Measurements from ENCODE around the gene BRK1. TPM values are rescaled to one million over a fixed set of nuclear protein-coding genes. Genes with fewer than 3 reads are reported as not detected.
"Not testable (repeated sequence)": the region's sequence is repeated elsewhere in the genome, so short reads cannot be mapped to it uniquely, and the experiment has no call there.

The BRK1 gene
- total RNA-seq, 1 donor from 2014 or later, result 123 TPM

DNA sequence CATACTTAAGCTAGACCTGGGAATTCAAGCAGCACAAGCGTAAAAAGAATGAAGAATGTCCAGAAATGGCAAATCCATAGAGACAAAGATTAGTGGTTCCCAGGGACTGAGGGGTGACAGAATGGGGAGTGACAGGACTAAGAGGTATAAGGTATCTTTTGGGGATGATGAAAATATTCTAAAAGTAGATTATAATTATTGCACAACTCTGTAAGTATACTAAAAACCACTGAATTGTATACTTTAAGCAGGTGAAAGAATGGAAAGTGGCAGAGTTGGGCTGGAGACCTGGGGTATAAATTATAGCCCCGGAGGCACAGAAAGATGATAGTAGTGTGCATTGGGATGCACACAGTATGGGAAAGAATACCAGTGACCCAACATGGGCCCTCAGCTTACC, 5.6 kb downstream of the BRK1 start:
- CTCF ChIA-PET, result no interaction called here

DNA sequence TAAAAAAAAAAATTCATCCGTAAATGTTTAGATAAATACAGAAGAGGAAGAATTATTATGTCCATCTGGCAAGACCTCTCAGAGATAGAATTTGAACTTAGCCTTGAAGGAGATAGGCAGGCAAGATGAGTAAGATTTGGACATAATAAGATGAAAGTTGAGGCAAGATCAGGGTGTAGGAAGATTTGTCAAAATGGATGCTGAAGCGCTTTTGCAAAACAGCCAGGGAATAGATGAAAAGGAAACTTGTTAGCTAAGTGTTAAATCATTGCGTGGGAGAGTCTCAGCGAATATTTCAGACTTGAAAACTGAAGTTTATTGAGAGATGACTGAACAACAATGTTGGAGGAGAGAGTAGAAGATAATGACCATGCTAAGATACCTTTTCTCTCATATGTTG, 7.2 kb downstream of the BRK1 start:
- ATAC-seq (ENCODE audit: low read depth), result no peak
- intact Hi-C loops (cut with micrococcal nuclease), result no loop called here
- TF ChIP-seq, protein P1, sequence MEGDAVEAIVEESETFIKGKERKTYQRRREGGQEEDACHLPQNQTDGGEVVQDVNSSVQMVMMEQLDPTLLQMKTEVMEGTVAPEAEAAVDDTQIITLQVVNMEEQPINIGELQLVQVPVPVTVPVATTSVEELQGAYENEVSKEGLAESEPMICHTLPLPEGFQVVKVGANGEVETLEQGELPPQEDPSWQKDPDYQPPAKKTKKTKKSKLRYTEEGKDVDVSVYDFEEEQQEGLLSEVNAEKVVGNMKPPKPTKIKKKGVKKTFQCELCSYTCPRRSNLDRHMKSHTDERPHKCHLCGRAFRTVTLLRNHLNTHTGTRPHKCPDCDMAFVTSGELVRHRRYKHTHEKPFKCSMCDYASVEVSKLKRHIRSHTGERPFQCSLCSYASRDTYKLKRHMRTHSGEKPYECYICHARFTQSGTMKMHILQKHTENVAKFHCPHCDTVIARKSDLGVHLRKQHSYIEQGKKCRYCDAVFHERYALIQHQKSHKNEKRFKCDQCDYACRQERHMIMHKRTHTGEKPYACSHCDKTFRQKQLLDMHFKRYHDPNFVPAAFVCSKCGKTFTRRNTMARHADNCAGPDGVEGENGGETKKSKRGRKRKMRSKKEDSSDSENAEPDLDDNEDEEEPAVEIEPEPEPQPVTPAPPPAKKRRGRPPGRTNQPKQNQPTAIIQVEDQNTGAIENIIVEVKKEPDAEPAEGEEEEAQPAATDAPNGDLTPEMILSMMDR (IDR thresholded peaks at IDR 0.05), result no peak
- Mint-ChIP-seq H3K4me1 (peaks cover 21% of the 10 kb centered on the region), H3K27ac (no peak overlapping the region), H3K9me3 (no peaks in the 10 kb centered on the region), H3K36me3 (ENCODE audit: low read depth) (peaks cover 66% of the 10 kb centered on the region), H3K27me3 (no peaks in the 10 kb centered on the region), H3K4me3 (no peak overlapping the region)
- no peak for DNase-seq
- ChIA-PET CTCF (no interaction called here), POLR2A (no interaction called here)

More for the DNA sequence above, 5.6 kb downstream of the BRK1 start:
- Mint-ChIP-seq H3K4me1 (peaks cover 35% of the 10 kb centered on the region), H3K27me3 (no peaks in the 10 kb centered on the region), H3K36me3 (ENCODE audit: low read depth) (peaks cover 54% of the 10 kb centered on the region), H3K4me3 (no peak overlapping the region), H3K27ac (no peak overlapping the region), H3K9me3 (no peaks in the 10 kb centered on the region)
- intact Hi-C loops (cut with micrococcal nuclease), result no loop called here
- DNase-seq (no peak), ATAC-seq (ENCODE audit: low read depth) (no peak)
- TF ChIP-seq, protein P1 (IDR thresholded peaks at IDR 0.05), result no peak
- POLR2A ChIA-PET, result no interaction called here

DNA sequence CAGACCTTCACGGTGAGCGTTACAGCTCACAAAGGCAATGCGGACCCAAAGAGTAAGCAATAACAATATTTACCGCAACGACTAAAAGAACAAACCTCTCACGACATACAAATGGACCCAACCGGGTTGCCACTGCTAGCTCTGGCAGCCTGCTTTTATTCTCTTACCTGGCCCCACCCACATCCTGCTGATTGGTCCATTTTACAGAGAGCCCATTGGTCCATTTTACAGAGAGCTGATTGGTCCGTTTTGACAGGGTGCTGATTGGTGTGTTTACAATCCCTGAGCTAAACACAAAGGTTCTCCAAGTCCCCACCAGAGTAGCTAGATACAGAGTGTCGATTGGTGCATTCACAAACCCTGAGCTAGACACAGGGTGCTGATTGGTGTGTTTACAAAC, 20.4 kb downstream of the BRK1 start:
- H3K27ac Mint-ChIP-seq; H3K4me1 Mint-ChIP-seq; CTCF ChIA-PET; H3K27me3 Mint-ChIP-seq; H3K9me3 Mint-ChIP-seq; H3K36me3 Mint-ChIP-seq (ENCODE audit: low read depth); DNase-seq; ATAC-seq (ENCODE audit: low read depth); intact Hi-C loops (cut with micrococcal nuclease); H3K4me3 Mint-ChIP-seq: not testable (repeated sequence)
- POLR2A ChIA-PET, result interaction anchor here (1.1 kb wide), 1 partner anchor 16 kb away, joined by 6 read pairs; no protein-coding TSS in a partner anchor

DNA sequence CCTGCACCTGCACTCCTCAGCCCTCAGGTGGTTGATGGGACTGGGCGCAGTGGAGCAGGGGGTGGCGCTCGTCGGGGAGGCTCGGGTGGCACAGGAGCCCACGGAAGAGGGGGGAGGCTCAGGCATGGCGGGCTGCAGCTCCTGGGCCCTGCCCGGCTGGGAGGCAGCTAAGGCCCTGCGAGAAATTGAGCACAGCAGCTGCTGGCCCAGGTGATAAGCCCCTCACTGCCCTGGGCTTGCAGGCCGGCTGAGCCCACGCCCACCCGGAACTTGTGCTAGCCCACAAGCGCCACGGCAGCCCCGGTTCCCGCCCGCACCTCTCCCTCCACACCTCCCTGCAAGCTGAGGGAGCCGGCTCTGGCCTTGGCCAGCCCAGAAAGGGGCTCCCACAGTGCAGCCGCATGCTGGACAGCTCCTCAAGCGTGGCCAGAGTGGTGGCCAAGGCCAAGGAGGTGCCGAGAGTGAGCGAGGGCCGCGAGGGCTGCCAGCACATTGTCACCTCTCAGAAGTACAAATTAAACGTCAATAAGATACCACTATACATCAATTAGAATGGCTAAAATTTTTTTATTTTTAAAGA, 21.0 kb downstream of the BRK1 start:
- Mint-ChIP-seq H3K27ac (no peak overlapping the region), H3K4me3 (no peak overlapping the region), H3K36me3 (ENCODE audit: low read depth) (no peaks in the 10 kb centered on the region), H3K27me3 (no peaks in the 10 kb centered on the region), H3K4me1 (peaks cover 3% of the 10 kb centered on the region), H3K9me3 (peaks cover 2% of the 10 kb centered on the region)
- intact Hi-C loops (cut with micrococcal nuclease), result no loop called here
- ATAC-seq (ENCODE audit: low read depth) (no peak), DNase-seq (no peak)
- POLR2A ChIA-PET, result interaction anchor here (0.7 to 1.1 kb wide), 2 partner anchors 16 to 18 kb away, joined by 4 to 6 read pairs; no protein-coding TSS in a partner anchor
- CTCF ChIA-PET, result no interaction called here
- TF ChIP-seq, protein P1 (IDR thresholded peaks at IDR 0.05), result no peak

DNA sequence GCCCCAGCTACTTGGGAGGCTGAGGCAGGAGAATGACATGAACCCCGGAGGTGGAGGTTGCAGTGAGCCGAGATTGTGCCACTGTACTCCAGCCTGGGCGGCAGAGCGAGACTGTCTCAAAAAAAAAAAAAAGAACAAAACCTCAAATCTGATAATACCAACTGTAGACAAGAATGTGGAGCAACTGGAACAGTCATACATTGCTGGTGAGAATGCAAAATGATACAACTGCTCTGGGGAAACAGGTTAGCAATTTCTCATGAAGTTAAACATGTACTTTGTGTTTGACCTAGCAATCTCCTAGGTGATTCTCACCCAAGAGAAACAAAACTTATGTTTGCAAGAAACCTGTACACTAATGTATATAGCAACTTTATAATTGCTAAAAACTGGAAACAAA, 21.7 kb downstream of the BRK1 start:
- DNase-seq, result no peak
- Mint-ChIP-seq H3K4me3 (no peak overlapping the region), H3K36me3 (ENCODE audit: low read depth) (no peaks in the 10 kb centered on the region), H3K27me3 (no peaks in the 10 kb centered on the region), H3K4me1 (peaks cover 3% of the 10 kb centered on the region), H3K9me3 (peaks cover 2% of the 10 kb centered on the region), H3K27ac (no peak overlapping the region)
- TF ChIP-seq, protein P1 (IDR thresholded peaks at IDR 0.05), result no peak
- ChIA-PET CTCF (no interaction called here), POLR2A (interaction anchor here (0.7 kb wide), 1 partner anchor 19 kb away, joined by 4 read pairs; no protein-coding TSS in a partner anchor)
- intact Hi-C loops (cut with micrococcal nuclease), result no loop called here
- no peak for ATAC-seq (ENCODE audit: low read depth)

Measured in activated B cell treated with CpG ODN at 0.5 μM for 24 hours (primary cell).